ENCODE results near the gene SLC35B2.
A peak's percentile ranks its signal among the peaks of the same experiment; 100 is the strongest.

Gene SLC35B2

GRCh38 chr6:44285552-44286284 lies 28.4 kb upstream of the SLC35B2 start:
- DNase-seq = no peak

- DNase-seq = no peak
Measured at GRCh38 chr6:44284867-44285266, 27.5 kb upstream of the SLC35B2 start.

GRCh38 chr6:44284121-44284520 lies 26.8 kb upstream of the SLC35B2 start:
- no peak for DNase-seq

DNA sequence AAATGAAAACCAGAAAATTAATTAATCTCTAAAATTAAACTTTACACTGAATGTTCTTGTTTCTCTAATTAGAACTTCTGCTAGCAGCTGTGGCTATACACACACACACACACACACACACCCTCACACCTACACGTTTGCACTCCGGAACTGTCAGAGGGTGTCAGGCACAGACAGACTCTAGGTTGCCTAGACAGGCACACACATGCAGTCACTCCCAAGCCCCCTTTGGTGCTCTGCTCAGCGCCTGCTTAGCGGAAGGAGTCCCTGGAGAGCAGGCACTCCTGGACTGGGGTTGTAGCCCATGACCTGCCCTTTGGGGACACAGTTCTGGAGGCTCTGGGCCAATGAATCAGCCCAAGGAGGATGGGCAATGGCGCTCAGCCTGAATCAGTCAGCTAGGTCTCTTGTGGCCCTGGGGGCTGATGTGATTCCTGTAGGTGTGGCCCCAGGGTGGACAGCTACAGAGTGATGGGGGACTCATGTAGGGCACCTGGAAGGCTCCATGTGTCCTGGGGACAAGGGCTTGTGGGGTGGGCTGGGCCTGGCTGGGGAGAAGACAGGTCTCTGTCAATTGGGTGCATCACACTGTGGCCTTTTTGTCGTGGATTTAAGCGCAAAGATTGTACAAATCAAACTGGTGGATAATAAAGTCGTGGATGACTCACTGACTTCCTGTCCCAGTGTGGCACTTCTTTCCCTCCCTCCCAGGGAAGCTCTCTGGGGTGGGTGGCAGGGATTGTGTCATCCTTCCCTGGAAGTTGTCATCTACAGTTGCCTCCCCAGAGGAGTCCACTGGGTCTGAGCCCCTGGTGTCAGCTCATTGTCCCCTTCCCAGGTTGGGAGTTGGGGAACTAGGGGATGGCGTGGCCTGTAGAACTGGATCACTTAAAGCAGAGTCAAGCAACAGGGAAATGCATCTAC lies 21.7 kb upstream of the SLC35B2 start:
- DNase-seq = no peak

DNA sequence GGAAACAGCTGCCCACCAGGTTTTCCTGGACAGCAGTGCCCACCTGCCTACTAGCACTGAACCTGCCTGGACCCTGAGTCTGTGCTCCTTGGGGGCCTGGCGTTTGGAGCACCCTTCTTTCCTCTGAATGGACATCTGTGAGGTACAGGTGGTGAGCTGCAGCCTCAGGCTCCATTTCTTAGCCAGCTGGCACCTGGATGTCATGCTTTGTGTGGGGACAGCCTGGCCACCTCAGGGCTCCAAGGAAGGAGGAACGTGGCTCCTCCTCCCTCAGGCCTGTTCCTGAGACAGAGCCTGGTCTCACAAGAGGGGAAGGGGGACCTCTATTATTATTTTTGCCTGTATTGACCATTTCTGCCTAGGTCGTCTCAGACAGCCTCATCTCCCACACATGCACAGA lies 21.0 kb upstream of the SLC35B2 start:
- DNase-seq = no peak

- no peak for DNase-seq
Measured at GRCh38 chr6:44277763-44278162, 20.4 kb upstream of the SLC35B2 start.

DNA sequence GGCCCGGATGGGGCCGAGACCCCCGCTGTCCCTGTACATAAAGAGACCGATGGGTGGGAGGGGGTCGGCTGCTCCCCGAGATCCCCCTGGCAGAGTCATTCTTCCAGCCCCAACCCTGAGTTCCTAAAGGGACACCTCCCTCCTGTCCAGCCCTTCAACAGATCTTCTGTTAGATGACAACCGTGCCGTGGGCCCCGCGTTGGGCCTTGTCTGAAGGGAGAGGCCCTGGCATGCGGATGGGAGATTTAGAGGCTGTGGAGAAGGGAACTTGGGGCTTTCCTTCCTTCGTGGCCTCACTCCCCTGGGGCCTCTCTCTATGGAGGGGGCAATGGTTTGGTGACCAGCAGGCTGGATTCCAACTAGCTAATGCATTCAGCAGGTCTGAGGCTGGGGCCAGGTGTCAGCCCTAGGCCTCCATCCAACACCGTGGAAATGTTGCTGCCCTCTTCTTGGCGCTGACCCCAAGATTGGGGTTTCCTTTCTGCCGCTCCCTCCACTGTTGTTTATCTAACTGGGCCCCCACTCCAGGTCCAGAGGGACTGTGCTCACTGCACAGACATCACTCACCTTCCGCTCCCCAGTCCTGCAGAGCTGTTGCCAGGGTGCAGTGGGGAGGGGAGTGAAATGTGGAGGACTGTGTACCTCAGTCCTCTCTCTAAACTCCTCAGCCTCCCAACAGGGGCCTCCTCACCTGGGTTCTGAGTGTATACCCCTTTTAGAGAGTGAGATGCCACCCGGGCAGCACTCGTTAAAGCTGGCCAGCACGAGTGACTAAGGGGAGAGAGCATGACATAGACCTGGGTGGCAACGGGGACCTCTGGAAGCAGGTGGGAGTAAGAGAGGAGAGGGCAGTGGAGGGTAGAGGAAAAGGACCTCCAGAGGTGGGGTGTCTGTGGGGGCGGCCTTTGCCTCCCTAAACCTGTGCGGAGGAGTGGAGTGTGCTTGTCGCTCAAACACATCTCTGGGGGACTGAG lies 19.6 kb upstream of the SLC35B2 start:
- no peak for DNase-seq

DNA sequence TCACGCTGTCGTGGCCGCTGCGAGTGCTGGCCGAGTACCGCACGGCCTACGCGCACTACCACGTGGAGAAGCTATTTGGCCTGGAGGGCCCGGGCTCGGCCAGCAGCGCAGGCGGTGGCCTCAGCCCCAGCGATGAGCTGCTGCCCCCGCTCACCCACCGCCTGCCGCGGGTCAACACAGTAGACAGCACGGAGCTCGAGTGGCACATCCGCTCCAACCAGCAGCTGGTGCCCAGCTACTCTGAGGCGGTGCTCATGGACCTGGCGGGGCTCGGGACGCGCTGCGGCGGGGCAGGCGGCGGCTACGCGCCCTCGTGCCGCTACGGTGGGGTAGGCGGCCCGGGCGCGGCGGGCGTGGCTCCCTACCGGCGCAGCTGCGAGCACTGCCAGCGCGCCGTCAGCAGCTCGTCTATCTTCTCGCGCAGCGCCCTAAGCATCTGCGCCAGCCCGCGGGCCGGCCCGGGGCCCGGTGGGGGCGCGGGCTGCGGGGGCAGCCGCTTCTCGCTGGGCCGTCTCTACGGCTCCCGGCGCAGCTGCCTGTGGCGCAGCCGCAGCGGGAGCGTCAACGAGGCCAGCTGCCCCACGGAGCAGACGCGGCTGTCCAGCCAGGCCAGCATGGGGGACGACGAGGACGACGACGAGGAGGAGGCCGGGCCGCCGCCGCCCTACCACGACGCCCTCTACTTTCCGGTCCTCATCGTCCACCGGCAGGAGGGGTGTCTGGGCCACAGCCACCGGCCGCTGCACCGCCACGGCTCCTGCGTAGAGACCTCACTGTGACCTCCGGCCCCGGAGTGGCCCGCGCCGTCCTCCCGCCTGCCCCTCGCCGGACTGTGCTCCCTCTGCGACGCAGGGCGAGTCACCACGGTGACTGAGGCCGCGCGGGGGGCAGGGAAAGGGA lies 18.7 kb upstream of the SLC35B2 start:
- DNase-seq = no peak

DNA sequence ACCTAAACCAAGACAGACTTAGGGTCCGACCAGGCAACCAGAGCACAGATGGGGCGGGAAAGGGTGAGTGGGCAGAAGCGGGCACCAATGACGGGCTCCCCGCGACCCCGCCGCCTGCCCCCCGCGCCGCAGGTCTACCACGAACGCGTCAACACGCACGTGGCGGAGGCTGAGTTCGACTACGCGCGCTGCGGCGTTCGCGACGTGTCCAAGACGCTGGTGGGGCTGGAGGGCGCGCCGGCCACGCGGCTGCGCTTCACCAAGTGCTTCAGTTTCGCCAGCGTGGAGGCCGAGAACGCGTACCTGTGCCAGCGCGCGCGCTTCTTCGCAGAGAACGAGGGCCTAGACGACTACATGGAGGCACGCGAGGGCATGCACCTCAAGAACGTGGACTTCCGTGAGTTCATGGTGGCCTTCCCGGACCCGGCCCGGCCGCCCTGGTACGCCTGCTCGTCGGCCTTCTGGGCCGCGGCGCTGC lies 18.0 kb upstream of the SLC35B2 start:
- no peak for DNase-seq

GRCh38 chr6:44273617-44274016 lies 16.3 kb upstream of the SLC35B2 start:
- no peak for DNase-seq

DNA sequence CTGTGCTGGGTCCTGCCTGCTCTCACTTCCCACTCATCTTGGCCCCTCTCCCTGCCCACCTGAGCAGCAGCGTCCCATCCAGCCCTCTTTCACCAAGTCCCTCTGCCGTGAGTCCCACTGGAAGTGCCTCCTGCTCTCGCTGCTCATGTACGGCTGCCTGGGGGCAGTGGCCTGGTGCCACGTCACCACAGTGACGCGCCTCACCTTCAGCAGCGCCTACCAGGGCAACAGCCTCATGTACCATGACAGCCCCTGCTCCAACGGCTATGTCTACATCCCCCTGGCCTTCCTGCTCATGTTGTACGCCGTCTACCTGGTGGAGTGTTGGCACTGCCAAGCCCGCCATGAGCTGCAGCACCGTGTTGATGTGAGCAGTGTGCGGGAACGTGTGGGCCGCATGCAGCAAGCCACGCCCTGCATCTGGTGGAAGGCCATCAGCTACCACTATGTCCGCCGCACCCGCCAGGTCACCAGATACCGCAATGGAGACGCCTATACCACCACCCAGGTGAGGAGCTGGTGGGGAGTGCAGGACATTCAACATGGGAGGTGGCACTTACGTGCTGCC lies 15.8 kb upstream of the SLC35B2 start:
- DNase-seq = no peak

- DNase-seq = no peak
Measured at GRCh38 chr6:44272529-44272928, 15.2 kb upstream of the SLC35B2 start.

DNA sequence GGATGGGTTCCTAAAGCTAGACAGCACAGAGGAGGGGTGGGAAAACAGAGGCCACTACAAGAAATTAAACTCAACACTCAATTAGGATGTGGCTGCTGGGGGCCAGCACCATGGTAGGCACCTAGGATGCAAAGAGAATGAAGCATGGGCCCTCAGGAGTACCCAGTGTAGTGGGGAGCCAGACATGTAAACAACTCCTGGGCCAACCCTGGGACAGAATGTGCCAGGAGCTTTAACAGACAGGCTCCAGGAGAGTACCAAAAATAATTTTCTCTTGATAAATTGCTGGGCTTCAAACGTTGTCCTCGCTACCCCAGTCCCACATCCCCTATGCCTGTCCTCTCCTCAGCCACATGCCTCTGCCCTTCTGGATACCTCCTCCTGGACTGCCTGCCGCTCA lies 14.6 kb upstream of the SLC35B2 start:
- no peak for DNase-seq

GRCh38 chr6:44271406-44271723 lies 14.0 kb upstream of the SLC35B2 start:
- DNase-seq = no peak

DNA sequence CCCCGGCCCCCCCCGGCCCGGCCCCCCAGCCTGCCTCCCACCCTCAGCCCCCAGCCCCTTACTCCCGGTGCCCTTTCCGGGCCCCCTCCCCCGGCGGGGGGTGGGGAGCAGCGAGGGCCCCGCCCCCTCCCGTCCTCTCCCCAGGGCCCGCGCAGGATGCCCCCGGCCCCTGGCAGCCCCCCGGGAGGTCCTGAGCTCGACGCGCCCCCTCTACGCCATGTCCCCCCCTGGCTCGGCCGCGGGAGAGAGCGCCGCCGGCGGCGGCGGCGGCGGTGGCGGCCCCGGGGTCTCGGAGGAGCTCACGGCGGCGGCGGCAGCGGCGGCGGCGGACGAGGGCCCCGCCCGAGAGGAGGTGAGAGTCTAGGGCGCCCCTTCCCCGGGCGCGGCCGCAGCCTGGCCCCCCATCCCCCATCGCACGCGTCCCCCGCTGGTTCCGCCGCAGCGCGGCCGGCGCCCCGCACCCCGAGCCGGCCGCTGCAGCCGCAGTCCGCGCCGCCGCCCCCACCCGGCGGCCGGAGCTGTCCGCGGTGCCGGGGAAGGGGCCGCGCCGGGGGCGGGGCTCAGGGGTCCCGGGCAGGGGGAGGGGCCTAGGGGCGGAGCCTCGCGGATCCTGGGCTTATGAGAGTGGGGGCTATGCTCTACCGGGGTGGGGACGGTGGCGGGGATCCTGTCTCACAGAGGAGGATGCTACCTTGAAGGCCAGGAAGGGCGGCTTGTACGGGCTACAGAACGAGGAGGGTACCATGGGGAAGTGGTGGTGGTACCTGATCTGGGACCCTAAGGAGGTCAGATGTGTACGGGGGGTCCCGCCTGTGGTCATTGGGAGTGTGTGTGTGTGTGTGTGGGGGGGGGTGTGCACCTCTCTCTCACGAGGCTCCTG lies 13.4 kb upstream of the SLC35B2 start:
- peak; percentile 17 for DNase-seq

DNA sequence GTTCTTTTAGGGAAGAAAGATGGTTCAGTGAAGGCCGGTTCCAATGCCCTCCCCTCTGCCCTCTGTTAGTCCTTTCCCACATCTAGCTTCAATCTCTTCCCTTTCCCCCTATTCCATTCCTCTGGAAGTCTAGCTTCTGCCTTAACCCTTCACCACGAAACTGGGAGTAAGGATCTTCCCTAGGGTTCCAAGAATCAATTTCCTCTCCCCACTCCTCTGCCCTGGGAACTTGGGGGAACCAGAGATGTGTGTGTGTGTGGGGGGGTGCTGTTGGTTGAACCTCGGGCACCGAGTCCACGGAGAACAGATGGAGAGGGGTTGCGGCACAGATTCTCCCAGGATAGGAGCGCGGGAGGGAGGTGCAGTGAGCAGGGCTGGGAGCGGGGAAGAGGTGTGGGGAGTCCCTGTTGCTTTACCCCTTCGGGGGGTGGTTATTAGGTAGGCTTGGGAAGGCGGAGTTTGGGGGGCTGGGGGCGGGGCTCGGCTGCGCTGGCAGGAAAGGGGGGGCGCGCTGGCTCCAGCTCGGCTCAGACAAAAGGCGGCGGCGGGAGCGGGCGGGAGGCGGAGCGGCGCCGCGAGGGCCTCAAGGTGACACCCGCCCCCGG lies 12.7 kb upstream of the SLC35B2 start, which contains the start of gene TMEM151B:
Gene TMEM151B (plus strand): TSS at position 530 of the 605 bp plus-strand sequence. CDS start 293 bp downstream, outside the sequence.
- no peak for DNase-seq

- no peak for DNase-seq
Measured at GRCh38 chr6:44269178-44269920, 12.0 kb upstream of the SLC35B2 start.

GRCh38 chr6:44268095-44268628 lies 10.8 kb upstream of the SLC35B2 start:
- peak; percentile 87 for DNase-seq

DNA sequence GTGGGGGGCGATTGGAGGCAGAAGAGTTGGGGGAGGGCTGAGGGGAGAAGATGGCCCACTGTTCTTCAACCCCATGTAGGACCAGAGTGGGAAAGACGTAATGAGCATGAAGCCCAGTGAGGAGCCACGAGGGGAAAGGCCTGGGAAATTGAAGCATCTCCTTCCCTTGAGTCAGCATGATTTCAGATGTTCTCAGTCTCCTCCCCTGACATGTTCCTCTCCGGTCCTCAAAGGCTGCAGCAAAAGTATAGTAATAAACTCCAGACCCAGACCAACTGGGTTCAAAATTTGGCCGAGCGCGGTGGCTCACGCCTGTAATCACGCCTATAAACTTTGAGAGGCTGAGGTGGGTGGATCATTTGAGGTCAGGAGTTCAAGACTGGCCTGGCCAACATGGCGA lies 9.9 kb upstream of the SLC35B2 start:
- no peak for DNase-seq

Data from NCI-H510A treated with DMSO at 0.1 percent for 48 hours (cell line).